MM.1S (cell line): ENCODE measurements around the gene ROR2.

Source experiments
- DNase-seq: peaks from one replicate; pipeline ENCODE4 v3.0.0-alpha.2; 2015
- H2AFZ ChIP-seq: fragments of 300-600 bp; sonication (generic); 2 replicates; pipeline ENCODE4 v1.6.0; 2016; ENCODE audit warnings: antibody characterized with exemption, low read length
- H3F3A ChIP-seq: fragments of 300-600 bp; sonication (generic); 2 replicates; pipeline ENCODE4 v1.6.1; 2016; ENCODE audit warnings: mild to moderate bottlenecking, antibody characterized with exemption, low read length, moderate library complexity, mixed read lengths; ENCODE audit not compliant: insufficient read depth
- H3K27ac ChIP-seq: fragments of 300-600 bp; sonication (generic); 2 replicates; pipeline ENCODE4 v1.5.1; 2016; ENCODE audit warnings: mild to moderate bottlenecking, low read length
- H3K27me3 ChIP-seq: fragments of 300-600 bp; sonication (generic); replicated peaks from 2 replicates; pipeline ENCODE4 v1.6.0; 2016; ENCODE audit warnings: low read length; ENCODE audit not compliant: insufficient read depth
- H3K36me3 ChIP-seq: fragments of 300-600 bp; sonication (generic); replicated peaks from 2 replicates; pipeline ENCODE4 v1.6.1; 2016; ENCODE audit warnings: mild to moderate bottlenecking, low read length, mixed read lengths; ENCODE audit not compliant: insufficient read depth
- H3K4me1 ChIP-seq: fragments of 300-600 bp; sonication (generic); 2 replicates; pipeline ENCODE4 v1.6.1; 2016; ENCODE audit warnings: low read length, mixed read lengths
- H3K4me2 ChIP-seq: fragments of 300-600 bp; sonication (generic); 2 replicates; pipeline ENCODE4 v1.6.0; 2016; ENCODE audit warnings: low read depth, low read length
- H3K4me3 ChIP-seq: fragments of 300-600 bp; sonication (generic); 2 replicates; pipeline ENCODE4 v1.5.1; 2016; ENCODE audit warnings: low read length, mixed read lengths
- H3K79me2 ChIP-seq: fragments of 300-600 bp; sonication (generic); 2 replicates; pipeline ENCODE4 v1.6.1; 2016; ENCODE audit warnings: mixed run types, low read length, mixed read lengths
- H3K9ac ChIP-seq: fragments of 300-600 bp; sonication (generic); 2 replicates; pipeline ENCODE4 v1.6.1; 2016; ENCODE audit warnings: low read length, mixed read lengths
- H3K9me2 ChIP-seq: fragments of 300-600 bp; sonication (generic); replicated peaks from 2 replicates; pipeline ENCODE4 v1.6.1; 2016; ENCODE audit warnings: mild to moderate bottlenecking, low read length, mixed read lengths; ENCODE audit not compliant: insufficient read depth
- H3K9me3 ChIP-seq: fragments of 300-600 bp; sonication (generic); replicated peaks from 2 replicates; pipeline ENCODE4 v1.6.1; 2016; ENCODE audit warnings: mild to moderate bottlenecking, low read length, mixed read lengths; ENCODE audit not compliant: insufficient read depth
- H4K20me1 ChIP-seq: fragments of 300-600 bp; sonication (generic); 2 replicates; pipeline ENCODE4 v1.6.1; 2016; ENCODE audit warnings: mild to moderate bottlenecking, low read length, moderate library complexity, mixed read lengths; ENCODE audit not compliant: insufficient read depth
- CTCF ChIP-seq: fragments of 300-600 bp; sonication (generic); IDR thresholded peaks from 2 replicates; pipeline ENCODE4 v1.5.1; 2016; ENCODE audit warnings: antibody characterized with exemption, low read length, mixed read lengths
- EZH2 ChIP-seq: fragments of 300-600 bp; sonication (generic); optimal IDR thresholded peaks from 2 replicates; pipeline ENCODE3; 2017; ENCODE audit warnings: low read depth, mild to moderate bottlenecking, antibody characterized with exemption, low read length, mixed read lengths
- EZH2phosphoT487 ChIP-seq: fragments of 300-600 bp; sonication (generic); IDR thresholded peaks from 2 replicates; pipeline ENCODE4 v1.6.1; 2018; ENCODE audit warnings: antibody characterized with exemption, low read length

The ROR2 gene

GRCh38 chr9:91834740-91835139 is 115.3 kb downstream of the ROR2 start:
- Histone ChIP-seq H3K4me2 (no peak overlapping the region), H3K9ac (no peak overlapping the region), H3K79me2 (peaks cover 36% of the 10 kb centered on the region), H3K4me3 (no peak overlapping the region), H3K4me1 (0 out of 2 replicates have a peak, but pooled peaks cover 4% of the 10 kb centered on the region), H4K20me1 (no peaks in the 10 kb centered on the region), H3K9me3 (no peaks in the 10 kb centered on the region), H3K36me3 (no peaks in the 10 kb centered on the region), H2AFZ (no peak overlapping the region), H3K27me3 (no peaks in the 10 kb centered on the region), H3K27ac (no peak overlapping the region), H3K9me2 (no peaks in the 10 kb centered on the region), H3F3A (no peaks in the 10 kb centered on the region)
- TF ChIP-seq EZH2 (no peak), EZH2phosphoT487 (no peak), CTCF (no peak)
- no peak for DNase-seq

- H3K9ac ChIP-seq = no peak overlapping the region
- DNase-seq = no peak
- no peak for TF ChIP-seq CTCF
- TF ChIP-seq EZH2phosphoT487 = no peak
- no peak for TF ChIP-seq EZH2
- H3K4me1 ChIP-seq = no peaks in the 10 kb centered on the region
- no peaks in the 10 kb centered on the region for H3K9me2 ChIP-seq
- no peaks in the 10 kb centered on the region for H3K27me3 ChIP-seq
- H3K36me3 ChIP-seq = no peaks in the 10 kb centered on the region
- H3K9me3 ChIP-seq = no peaks in the 10 kb centered on the region
- H3F3A ChIP-seq = no peaks in the 10 kb centered on the region
- H3K27ac ChIP-seq = no peak overlapping the region
- no peak overlapping the region for H3K4me3 ChIP-seq
- no peak overlapping the region for H2AFZ ChIP-seq
- no peak overlapping the region for H3K4me2 ChIP-seq
- H4K20me1 ChIP-seq = no peaks in the 10 kb centered on the region
- peaks cover 27% of the 10 kb centered on the region for H3K79me2 ChIP-seq
Measured at GRCh38 chr9:91833878-91834255, 116.2 kb downstream of the ROR2 start.

GRCh38 chr9:91833096-91833877 is 116.7 kb downstream of the ROR2 start:
- H2AFZ ChIP-seq = no peak overlapping the region
- H3K9me2 ChIP-seq = no peaks in the 10 kb centered on the region
- no peak overlapping the region for H3K4me2 ChIP-seq
- no peaks in the 10 kb centered on the region for H3F3A ChIP-seq
- H3K36me3 ChIP-seq = no peaks in the 10 kb centered on the region
- H3K79me2 ChIP-seq = peaks cover 22% of the 10 kb centered on the region
- H3K27me3 ChIP-seq = no peaks in the 10 kb centered on the region
- no peak overlapping the region for H3K27ac ChIP-seq
- DNase-seq = no peak
- TF ChIP-seq EZH2 (no peak), EZH2phosphoT487 (no peak), CTCF (no peak)
- H4K20me1 ChIP-seq = no peaks in the 10 kb centered on the region
- H3K9me3 ChIP-seq = no peaks in the 10 kb centered on the region
- no peaks in the 10 kb centered on the region for H3K4me1 ChIP-seq
- no peak overlapping the region for H3K4me3 ChIP-seq
- no peak overlapping the region for H3K9ac ChIP-seq
